GM19099 (cell line): ENCODE measurements around the gene SPHK2.

Experiments
- POLR2A ChIP-seq: IDR thresholded peaks from 3 replicates; pipeline ENCODE4 v1.6.1; 2011; ENCODE audit warnings: low read depth; ENCODE audit not compliant: insufficient read length; ENCODE audit errors: extremely low read depth

SPHK2 gene

DNA sequence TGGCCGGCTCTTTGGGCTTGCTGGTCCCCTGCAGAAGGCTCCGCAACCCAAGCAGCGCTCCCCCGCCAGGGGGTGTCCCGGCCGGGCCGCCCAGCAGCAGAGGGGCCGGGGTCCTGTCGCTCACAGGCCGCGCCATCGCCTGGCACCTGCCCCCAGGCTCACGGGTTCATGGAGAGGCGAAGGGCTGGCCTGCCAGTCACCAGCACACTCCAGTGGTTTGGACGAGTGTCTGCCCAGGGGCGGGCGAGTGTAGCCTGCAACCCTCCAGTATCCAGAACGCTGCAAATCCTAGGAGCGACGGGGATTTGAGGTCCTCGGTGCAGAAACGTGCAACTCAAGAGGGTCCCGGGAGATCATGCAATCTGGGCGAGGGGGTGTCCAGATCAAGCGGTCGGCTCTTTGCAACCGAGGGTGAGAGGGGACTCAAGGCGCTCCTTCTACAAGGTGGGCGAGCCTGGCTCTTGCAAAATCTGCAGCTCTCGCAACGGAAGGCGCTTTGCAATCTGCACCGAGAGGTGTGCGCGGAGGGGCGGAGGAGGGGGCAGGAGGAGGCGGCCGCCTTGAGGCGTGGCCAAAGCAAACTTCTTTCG, 17.6 kb downstream of the SPHK2 start, which contains the start of gene DBP:
Gene DBP (minus strand): TSS at position 521 of the 590 bp plus-strand sequence. CDS start 385 bp downstream, at position 136.
- TF ChIP-seq POLR2A: peak; percentile 45

DNA sequence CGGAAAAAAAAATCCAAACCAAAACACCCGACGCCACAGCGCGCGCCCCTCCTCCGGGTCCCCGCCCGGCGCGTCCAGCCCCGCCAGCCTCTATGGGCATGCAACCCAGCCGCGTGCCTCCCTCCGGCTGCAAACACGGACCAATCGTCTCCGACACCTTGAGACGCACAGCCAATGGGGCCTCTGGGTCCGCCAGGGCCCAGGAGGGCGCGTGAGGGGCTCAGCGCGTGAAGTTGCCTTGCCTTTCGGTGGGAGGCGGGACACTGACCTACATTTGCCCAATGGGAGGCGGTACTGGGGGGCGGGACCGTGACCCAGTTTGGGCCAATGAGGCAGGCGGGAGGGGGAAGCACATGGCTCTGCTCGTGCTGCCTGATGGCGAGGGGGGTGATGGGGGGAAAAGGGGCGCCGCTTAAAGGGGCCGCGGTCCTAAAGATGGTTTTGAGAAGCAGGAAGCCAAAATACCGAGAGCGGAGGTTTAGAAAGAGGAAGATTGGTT, 18.2 kb downstream of the SPHK2 start:
- no peak for TF ChIP-seq POLR2A

DNA sequence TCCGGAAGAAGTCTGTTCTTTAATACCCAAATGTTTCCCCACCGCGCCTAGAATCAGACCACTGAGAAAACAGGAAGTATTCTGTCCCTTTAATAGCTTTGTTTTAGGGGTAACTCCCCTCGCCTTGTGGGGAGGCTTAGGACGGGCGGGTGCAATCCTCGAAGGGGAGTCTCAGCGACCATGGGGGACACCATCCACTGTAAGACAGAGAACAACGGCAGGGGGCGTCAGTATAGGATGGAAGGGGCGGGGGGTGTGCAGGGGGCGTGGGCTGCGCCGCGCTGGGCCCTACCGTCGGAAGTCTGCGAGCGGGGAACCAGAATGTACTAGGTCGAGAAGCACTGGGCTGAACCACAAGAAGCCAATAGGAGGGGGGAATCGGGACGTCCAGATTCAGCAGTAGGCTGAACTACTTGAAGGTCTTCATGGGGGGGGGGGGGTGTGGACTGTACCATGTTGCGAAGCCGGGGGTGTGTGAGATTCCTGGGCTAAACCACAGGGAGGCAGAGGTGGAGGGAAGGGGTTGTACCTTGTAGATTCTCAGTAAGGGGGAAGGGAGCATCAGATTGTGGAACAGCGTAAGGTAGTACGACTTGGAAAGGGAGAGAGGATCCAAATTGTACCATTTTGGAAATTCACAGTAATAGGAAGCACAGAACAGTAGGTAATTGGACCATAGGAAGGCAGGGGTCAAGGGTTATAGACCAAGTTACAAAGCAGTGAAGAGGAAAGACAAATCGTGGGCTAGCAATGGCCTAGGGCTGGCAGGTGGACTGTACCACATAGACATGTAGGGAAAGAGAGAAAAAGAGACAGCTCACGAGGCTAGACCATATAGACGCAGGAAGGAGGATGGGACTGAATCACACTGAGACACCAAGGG, 18.9 kb downstream of the SPHK2 start:
- peak; percentile 56 for TF ChIP-seq POLR2A

DNA sequence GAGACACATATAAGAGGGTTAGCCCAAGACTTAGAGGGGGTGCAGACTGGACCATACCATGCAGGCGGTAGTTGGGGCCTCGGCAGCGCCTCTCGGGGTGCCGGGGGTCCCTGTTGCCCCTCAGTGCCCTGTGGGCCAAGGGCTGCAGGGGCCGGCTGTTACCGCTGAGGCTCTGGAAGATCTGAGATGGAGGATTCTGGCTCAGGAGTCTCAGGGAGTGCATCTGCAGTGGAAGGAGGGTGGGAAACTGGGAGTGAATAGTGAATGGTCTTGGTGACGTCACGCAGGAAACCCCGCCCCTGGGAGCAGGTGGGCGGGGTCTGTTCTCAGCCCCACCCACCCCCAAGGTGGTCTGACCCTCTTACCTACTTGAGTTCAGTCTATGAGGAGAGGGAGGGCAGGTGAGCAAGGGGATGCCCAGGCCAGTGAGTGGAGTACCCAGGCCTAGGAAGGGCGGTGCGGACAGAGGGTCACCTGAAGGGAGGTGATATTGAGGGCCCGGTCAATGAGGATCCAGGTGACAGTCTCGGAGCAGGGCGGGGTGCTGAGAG, 19.6 kb downstream of the SPHK2 start:
- TF ChIP-seq POLR2A: no peak

DNA sequence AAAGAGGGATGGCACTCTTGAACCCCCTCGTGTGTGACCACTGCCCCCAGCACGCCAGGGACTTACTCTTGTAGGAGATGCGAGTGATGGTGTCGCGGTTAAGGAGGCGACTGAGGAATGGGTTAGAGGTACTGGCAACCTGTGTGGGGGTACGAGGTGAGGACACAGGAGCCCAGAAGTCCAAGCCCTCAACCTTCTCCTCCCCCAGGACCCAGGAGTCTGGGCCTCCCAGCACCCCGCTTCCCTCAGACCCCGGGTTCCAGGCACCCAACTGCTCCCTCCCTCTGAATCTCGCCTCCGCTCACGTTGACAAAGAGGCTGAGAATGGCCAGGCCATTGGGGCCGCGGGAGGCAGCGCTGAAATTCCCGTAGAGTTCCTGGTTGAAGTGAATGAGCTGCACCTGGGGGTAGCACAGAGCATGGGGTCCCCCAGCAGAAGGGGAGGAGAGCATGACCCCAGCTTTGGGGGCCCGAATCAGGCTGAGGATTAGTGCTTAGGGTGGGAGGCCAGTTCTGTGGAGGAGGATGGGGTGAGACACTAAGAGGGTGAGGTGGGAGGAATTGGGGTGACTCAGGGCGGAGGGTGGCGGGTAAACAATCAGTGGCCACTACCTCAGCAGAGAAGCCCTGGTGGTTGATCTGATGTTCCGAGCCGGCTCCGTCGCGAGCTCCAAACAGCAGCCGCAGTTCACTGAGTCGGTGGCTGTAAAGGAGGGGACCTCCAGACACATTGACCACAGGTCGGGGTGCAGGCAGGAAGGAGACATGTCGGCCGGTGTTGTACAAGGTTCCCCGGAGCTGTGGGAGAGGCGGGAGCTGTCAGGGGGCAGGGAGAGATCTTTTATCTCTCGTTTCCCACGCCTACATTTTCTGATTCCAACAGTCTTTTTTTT, 20.4 kb downstream of the SPHK2 start:
- TF ChIP-seq POLR2A: no peak

DNA sequence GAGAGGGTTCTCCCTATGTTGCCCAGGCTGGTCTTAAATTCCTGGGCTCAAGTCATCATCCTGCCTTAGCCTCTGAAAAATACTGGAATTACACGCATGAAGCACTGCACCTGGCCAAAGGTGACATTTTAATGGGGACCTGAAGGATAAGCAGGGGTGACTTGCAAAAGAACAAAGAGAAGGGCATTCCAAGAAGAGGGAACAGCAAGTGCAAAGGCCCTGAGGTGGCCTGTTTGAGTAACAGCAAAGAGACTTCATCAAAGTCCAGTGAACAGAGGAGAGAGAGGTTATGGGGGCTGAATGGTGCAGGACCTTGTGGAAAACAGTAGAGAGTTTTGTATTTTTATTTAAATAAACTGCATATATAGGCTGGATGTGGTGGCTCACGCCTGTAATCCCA, 22.5 kb downstream of the SPHK2 start:
- TF ChIP-seq POLR2A: no peak

DNA sequence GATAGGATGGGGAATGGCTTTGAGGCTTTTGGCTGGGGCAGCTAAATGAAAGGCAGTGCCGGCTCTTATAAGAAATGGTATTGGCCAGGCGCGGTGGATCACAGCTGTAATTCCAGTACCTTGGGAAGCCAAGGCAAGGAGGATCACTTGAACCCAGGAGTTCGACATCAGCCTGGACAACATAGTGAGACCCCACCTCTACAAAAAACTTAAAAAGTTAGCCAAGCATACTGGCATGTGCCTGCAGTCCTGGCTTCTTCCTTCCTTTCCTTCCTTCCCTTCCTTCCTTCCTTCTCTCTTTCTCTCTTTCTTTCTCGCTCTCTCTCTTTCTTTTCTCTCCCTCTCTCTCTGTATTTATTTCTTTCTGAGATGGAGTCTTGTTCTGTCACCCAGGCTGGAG, 23.6 kb downstream of the SPHK2 start:
- TF ChIP-seq POLR2A: no peak

DNA sequence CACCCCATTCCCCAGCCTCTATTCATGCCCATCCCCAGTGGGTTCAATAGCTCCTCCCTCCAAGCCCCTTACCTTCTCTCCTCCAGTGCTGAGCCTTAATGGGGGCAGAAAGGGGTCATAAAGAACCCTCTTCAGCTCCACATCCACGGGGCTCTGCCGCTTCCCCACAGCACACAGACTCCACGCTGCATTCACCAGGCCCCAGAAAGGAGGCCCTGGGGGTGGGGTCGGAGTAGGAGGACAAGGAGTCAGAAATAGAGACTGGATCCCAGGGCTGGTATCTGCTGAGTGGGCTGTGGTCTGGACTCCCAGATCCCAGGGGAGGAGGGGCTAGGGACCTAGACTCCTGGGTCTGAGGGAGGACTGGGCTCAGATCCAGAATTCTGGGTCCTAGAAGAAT, 25.0 kb downstream of the SPHK2 start:
- no peak for TF ChIP-seq POLR2A

DNA sequence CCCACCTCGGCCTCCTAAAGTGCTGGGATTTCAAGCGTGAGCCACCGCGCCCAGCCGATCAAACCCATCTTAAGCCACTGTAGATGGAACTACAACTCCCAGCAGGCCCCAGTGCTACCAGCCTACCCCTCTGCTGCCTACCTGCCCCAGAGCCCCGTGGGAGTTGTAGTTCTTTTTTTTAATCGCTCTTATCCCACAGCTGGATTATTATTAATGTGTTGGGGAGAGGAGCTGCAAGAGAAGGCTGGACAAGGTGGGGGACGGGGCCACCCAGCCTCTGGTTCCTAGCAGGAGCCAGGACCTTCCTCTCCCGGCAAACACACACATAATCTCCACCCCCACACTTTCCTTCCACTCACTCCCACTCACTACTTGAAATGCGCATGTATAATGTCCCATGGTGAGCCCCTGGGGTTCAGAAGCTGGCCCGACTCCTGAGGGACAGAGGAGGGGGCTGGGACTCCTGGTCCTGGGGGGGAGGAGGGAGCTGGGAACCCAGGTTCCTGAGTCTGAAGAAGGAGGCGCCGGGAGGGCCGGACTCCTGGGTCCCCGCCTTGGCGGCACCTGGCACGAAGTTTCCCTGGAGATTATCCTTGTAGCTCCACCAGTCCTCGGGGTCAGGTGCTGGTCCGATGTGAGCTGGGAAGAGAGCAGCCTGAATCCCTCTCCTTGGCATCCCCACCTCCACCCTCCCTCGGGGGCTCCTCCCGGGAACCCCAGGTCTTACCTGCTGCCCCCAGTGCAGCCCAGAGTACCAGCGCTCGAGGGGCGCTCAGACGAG, 25.7 kb downstream of the SPHK2 start:
- no peak for TF ChIP-seq POLR2A

DNA sequence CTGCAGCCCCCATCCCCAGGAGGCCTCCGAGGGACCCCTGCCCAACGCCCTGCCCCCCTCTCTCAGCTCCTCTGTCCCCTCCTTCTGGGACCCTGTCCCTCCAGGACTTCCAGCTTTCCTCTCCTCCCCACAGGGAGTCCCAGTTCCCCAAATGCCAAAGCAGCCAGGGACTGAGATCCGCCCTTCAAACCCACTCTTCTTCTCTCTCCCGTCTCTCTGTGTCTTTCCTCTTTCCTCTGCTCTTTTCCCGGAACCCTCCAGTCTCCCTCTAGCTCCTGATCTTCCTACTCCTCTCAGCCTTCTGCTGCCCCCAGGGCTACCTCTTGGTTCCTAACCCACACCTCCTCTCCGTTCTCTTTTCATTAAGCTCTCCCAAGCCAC, 26.3 kb downstream of the SPHK2 start:
- no peak for TF ChIP-seq POLR2A

DNA sequence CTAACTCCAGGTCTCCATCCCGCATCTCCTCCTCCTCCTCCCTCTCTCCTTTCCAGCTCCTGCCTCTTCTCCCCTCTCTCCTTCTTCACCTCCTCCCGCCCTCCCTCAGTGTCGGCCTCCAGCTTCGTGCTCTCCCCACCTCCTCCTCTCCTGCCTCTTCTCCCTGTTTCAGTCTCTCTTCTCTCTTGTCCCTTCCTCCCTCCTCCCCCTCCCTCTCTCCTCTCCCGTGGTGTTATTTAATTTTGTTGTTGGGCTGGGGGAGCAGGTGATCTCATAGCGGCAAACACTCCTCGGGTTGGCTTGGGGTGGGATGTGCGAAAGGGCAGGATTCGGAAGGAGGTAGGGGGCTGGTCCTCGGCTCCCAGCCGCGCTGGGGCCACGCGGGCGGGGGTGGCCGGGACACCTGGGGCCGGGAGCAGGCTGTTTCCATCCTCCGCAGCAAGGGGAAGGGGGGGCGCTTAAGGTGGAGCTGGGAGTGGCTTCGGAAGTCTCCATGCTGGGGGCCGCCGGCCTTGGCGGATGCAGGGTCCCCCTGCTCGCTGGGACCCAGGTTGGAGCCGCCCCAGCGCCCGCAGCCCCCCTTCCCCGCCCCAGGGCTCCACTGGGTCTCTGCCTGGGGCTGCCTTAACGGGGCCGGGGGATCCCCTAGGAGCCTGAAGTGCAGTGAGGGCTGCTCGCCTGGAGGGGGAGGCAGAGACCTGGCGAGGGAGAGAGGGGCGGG, 26.9 kb downstream of the SPHK2 start, which contains the start of gene CA11:
Gene CA11 (minus strand): TSS at position 187 of the 721 bp plus-strand sequence. CDS start 555 bp downstream, outside the sequence.
- no peak for TF ChIP-seq POLR2A

DNA sequence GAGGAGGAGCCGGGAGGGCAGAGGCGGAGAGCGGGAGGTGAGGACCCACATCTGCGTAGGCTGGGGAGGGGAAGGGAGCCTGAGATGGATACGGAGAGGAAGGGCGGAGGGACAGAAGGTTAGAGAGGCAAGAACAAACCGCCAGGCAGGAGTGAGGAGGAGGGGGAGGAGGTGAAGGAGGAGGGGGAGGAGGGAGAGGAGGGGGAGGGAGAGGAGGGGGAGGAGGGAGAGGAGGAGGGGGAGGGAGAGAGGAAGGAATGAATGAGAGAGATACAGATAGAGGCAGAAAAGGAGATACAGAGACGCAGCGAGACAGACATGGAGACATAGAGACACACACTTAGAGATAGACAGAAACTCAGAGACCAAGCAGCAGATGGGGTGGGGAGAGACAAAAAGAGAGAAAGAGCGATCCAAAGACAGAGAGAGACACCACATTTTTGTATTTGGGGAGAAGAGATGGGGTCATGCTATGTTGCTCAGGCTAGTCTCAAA, 27.5 kb downstream of the SPHK2 start:
- TF ChIP-seq POLR2A: peak; percentile 53

DNA sequence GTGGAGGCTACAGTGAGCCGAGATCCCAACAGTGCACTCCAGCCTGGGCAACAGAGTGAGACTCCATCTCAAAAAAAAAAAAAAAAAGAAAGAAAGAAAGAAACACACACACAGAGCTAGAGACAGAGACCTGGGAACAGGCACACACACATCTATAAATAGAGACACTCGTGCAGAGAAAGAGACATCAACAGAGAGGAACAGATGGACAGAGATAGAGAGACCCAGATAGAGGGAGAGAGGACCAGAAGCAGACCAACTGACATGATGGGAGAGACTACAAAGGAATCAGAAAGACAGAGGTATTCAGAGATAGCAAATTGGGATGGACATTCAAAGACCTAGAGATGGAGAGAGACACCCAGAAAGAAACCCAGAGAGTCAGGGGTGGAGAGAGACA, 28.8 kb downstream of the SPHK2 start:
- TF ChIP-seq POLR2A: no peak

DNA sequence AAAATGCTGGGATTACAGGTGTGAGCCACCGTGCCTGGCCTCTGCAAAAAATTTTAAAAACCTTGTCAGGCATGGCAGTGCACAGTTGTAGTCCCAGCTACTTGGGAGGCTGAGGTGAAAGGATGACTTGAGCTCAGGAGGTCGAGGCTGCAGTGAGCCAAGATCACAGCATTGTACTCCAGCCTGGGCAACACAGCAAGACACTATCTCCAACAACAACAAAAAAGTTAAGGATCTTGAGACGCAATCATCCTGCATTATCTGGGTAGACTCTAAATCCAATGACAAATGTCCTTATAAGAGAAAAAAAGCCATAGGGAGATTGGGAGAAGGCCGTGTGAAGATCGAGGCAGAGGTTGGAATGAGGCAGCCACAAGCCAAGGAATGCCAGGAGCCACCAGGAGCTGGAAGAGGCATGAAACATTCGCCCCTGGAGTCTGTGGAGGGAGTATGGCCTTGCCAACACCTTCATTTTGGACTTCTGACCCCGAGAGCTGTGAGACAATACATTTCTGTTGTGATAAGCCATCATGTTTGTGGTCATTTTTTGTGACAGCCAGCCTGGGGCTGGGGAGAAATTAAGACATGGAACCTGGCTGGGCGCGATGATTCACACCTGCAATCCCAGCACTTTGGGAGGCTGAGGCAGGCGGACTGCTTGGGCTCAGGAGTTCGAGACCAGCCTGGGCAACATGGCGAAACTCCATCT, 31.8 kb downstream of the SPHK2 start:
- TF ChIP-seq POLR2A: no peak
